ENCODE results near the gene TMEM106A.

DNA sequence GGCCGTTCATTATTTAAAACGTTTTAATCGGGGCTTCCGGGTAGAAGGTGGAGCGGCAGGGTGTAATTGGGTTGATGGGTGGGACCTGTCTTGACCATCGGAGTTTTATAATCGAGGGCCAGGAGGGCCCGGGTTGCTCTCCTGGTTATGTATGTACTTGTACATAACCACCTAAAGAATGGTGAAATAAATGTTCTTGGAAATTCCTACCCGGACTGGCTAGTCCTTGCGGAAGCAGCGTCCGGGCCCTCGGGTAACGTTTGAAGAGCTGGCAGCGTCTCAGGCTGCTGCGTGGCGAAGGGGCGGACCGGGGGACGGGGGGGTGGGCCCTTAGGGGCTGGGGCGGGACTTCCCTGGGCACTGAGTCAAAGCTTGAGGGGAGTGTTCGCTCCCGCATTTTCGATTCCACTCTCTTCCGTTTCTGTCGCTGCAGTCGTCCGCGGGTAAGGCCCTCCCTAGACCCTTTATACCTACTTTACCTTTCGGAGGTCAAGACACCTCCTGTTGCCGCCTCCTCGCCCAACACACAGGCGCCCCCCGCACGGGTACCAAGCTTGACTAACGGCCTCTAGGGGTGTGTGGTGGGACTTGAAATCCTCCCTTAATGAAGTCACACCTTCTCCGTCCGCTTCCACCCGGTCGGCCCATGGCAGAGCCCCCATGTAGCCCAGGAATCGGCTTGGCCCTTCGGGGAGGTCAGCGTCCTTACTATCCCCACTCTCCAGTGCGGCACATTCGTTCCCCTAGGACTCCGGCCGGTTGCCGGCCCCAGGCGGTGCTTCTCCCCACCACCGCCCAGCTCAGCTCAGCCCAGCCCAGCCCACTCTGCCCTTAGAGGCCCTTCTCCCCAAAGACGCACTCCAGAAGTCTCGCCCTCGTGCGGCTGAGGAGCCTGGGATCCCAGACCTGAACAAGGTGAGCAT, at the start of gene TMEM106A:
- TF ChIP-seq, protein P1, sequence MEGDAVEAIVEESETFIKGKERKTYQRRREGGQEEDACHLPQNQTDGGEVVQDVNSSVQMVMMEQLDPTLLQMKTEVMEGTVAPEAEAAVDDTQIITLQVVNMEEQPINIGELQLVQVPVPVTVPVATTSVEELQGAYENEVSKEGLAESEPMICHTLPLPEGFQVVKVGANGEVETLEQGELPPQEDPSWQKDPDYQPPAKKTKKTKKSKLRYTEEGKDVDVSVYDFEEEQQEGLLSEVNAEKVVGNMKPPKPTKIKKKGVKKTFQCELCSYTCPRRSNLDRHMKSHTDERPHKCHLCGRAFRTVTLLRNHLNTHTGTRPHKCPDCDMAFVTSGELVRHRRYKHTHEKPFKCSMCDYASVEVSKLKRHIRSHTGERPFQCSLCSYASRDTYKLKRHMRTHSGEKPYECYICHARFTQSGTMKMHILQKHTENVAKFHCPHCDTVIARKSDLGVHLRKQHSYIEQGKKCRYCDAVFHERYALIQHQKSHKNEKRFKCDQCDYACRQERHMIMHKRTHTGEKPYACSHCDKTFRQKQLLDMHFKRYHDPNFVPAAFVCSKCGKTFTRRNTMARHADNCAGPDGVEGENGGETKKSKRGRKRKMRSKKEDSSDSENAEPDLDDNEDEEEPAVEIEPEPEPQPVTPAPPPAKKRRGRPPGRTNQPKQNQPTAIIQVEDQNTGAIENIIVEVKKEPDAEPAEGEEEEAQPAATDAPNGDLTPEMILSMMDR (IDR thresholded peaks at IDR 0.05), result peak in 2 of 4 donors; percentile 17 to 23
- TF ChIP-seq POLR2A (IDR thresholded peaks at IDR 0.05), result peak; percentile 27
